Dedifferentiated amniotic fluid mesenchymal stem cell (primary cell): ENCODE measurements around the gene CHPF.

ENCODE experiments used
- DNase-seq: peaks from one replicate; pipeline ENCODE4 v3.0.0-alpha.2; 2016; ENCODE audit errors: extremely low spot score

Gene CHPF

DNA sequence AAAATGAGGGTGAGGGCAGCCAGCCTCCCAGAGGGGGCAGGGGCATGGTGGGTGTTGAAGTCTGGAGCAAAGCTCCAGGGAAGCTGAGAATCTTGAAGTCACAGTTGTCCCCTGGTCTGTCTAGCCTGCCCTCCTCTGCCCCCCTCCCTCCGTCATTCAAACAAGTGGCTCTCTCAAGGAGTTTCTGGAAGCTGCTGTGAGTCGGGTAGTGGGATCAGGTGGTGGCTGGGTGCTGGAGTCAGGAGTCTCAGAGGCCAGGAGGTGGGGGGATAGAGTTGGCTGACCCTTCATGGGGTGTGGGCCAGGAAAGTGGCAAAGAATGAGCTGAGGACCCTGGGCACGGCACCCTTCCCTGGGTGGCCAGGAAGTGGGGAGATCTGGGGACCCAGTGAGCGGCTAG lies 29.8 kb downstream of the CHPF start:
- DNase-seq, result no peak

DNA sequence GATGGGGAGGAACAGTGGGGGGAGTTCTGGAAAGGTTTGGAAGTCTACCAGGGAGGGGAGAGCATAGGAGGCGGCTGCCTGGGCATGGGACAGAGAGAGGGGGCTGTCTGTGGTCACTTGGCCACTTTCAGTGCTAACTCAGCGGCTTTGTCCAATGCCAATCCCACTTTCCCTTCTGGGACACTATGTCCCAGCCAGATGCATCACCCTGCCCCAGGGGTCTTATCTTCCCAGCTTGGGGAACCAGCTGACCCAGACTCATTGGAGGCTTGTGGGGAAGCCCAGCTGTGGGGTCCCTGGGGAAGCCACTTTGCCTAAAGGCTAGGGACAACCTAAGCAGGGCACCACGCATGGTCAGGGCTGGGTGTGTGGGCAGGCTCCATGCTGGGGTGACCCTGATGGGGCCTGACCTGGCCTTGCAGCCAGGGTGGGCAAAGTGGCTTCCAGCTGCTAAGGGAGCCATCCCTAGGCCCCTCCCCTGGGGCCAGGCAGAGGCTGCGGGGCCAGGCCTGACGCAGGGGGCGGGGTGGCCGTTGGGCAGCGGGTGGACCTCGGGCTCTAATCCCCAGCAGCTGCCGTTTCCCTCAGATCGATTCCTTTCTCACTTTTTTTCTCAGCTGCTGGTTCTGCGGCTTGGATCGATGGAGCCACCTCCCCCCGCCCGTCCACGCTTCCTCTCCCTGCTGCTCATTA lies 30.9 kb downstream of the CHPF start:
- DNase-seq, result no peak

DNA sequence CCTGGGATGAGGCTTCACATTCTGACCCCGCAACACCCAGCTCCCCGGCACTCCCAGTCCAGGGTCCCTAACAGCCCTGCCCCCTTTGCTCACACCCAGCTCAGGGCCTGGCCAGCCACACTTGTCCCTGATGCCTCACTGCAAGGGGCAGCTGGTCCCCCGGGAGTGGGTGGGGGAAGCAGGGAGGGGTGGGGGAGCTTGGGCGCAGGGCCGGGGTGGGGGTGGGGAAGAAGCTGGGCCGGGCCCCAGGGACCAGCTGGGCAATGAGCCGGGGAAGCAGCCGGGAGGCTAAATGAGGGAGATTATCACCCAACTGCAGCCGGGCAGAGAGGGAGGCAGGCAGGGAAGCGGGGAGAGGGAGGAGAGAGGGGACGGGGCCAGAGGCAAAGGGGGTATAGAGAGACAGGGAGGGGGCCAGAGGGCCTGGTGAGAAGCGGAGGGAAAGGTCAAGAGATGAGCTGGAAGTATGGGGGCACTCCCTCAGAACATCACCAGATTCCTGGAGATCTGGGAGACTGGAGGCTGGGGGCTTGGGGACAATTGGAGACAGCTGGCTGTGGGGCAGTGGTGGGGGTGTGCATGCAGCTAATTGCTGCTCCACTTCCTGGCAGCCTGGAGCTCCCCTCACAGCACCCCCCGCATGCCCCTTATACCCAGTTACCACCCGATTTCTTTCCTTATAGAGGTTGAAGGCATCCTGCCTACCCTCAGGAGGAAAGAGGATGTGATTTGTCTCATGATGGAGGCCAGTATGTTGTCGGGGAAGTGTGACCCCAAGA lies 31.9 kb downstream of the CHPF start:
- no peak for DNase-seq

DNA sequence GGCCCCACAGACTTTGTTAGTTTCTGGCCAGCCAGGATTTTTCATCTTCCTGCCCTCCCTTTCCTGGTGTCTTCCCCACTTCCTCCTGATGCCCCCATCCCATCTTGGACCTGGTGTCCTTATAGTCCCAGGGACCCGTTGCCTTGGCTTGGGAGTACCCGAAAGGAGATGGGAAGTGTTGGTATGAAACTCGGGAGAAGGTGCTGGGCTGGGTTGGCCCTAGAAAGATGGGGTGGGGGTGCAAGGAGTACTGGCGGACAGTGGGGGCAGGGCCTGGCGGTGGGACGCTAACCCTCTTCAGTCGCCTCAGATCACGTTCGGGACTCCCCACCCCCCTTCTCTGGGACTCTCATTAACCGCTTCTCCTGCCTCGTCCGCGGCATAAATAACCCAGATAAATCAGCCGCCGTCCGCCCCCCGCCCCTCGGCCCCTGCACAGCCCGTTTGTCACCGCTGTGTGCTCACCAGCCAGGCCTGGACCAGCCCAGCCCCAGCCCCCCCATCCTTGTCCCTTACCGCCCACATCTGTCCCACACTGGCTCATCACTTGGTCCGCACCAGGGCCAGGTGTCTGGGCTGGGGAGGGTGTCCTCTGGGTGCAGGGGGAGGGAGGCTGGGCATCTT lies 33.0 kb downstream of the CHPF start:
- DNase-seq, result no peak

DNA sequence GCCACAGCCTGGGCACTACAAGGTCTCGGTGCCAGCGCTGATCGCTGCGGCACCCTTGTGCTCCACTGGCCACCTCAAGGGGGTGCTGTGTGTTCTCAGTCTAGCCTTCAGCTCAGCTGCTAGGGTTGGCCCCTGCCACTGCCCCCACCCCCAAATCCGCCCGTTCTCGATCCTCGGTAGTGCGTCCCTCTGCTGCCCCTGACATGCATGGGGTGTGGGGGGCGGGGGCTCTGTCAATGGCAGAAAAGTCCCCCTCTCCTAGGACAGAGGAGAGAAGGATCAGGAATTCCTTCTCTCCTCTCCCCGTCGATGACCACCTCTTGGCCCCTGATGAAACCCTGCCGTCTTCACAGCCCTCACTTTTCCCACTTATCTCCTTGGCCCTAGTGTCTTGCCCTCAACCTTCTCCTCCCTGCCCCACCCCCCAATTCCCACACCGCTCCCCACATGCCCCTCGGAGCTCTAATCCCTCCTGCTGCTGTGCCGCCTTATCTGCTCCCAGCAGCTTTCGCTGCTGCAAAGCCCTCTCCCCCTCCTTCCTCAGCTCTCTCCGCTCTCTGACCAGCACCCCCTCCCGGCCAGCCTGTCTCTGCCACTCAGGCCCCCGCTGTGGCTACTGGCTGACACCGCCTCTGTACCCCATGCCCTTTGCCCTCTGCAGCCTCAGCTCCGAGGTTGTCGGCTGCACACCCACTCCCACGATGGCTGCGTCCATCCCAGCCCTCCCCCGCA lies 33.7 kb downstream of the CHPF start:
- DNase-seq, result peak; percentile 26

DNA sequence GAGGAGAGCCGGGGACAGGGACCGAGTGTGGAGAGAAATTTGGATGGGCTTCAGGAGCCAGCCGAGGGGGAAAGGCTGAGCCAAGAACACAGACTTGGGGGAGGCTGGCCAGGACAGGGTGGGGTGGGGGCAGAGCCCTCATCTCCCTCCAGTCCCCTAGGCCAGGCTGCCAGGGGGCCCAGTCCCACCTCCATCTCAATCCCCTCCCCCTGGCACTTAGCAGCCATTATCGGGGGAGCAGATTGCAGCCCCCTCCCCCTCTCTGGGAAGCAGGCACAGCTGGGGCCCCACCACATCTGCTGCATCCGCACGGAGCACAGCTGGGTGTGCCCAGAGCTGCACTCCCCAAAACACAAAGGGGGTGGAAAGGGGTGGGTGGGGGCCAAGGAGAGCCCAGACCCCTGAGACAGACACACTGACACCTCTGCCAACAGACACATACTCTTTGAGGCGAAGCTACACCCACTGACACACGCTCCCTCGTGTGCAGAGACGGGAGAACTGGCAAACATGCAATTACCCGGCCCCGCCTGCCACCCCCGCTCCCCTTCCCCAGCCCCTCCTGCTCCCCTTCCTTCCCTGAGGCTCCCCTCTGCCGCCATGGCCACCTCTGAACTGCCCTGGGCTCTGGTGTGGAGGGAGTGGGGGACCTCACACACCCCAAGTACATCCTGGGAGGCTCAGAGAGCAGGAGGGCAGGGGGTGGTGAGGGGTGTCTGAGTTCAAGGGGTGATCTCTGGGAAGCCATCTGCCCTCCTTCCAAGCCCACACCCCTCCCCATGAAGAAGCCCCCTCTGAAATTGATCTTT lies 34.4 kb downstream of the CHPF start:
- DNase-seq, result no peak

DNA sequence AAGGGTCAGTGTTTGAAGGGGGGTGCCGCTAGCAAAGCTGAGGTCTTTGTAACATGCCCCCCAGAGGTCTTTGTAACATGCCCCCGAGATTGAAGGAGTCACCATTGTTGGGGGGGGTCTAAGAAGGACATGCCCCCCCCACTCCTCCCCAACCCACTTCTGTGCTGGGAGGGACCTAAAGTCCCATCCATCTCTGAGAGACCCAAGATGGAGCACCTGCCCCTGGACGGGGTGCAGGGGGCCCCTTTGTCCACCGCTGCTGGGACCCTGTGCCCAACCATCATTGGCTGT lies 35.2 kb downstream of the CHPF start:
- no peak for DNase-seq

DNA sequence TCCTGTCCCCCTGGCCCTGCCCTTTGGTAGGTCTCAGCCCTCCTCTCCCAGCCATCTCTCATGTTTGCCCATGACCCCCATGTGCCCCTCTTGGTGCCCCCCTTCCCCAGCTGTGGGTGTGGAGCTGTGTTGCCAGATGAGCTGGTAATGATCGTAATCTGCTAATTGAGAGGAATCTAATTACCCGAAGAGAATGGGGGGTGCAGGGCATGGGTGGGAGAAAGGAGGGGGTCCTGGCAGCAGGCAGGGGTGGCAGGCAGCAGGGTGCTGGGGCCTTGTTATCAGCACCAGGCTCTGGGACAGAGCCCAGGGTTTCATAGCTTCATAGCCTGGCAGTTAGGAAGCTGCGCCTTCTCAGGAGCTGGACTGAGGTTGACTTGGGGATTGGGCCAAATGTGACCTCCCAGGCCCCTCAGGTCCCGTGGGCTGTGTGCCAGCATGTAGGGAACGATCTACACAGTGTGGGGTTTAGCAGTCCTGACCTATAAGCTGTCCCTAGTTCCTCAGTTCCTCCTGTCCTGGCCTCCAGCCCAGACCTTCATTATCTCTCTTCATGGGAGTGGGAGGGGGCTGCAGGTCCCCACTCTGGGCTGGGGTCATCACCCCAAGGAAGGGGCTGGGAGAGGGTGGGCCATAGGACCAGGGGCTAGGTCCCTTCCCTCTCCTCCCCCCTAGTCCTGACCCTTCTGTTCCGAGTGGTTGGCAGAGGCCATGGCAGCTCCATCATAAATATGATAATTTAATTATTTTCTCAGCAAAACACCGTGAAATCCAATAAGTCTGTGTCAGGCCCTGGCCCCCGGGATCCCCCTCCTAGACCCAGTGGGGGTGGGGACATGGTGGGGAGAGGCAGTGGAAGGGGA lies 35.8 kb downstream of the CHPF start:
- DNase-seq, result no peak

DNA sequence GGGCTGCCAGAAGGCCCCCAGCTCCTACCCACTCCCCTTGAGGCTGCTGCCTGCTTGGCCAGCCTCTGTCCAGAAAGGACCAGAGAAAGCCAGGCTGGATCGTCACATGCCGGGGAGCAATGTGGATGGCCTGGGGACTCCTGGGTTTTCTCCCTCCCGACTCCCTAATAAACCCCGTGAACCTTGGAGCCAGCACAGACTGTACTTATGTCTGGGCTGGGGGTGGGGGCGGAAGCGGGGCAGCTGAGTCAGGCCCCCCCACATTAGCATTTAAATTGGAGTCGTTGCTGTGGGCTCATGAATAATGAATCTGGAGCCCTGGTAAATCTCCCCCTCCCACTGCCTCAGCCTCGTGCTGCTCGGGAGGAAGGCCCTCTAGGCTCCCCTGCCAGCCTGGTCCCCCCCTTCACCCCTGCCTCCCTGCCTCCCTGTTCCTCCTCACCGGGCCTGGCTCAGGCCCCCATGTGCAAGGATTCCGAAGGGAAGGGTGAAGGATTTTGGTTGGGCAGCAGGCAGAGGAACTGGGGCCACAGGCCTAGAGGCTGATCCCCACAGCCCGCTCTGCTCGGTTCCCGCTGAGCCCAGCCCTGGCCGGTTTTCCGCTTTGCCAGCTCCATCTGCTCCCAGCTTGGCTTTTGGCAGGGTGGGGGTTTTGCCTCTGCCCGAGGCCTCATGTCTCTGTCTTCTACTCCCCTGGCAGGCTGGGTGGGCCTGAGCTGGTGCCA lies 36.6 kb downstream of the CHPF start:
- DNase-seq, result no peak

DNA sequence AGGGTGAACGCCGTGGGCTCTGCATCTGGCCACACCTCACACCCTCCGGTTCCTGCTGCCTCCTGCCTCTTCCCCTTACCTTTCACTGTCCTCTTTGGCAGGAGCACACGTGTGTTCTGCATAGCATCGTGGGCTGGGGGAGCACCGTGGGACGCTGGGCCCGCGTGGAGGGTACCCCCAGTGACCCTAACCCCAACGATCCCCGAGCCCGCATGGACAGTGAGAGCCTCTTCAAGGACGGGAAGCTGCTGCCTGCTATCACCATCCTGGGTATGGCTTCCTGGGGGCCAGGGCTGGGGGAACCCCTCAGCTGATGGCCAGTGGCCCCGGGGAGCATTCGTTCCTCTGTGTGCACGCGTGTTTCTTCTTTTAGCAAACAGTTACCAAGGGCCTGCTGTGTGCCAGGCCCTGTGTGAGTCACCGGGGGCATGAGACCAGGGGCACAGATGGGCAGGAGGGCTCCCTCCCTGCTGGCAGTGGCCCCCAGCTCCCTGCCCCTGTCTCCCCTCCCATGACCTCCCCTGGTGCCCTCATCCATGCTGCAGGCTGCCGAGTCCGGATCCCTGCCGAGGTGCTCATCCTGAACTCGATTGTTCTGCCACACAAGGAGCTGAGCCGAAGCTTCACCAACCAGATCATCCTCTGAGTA lies 37.3 kb downstream of the CHPF start:
- DNase-seq, result no peak

DNA sequence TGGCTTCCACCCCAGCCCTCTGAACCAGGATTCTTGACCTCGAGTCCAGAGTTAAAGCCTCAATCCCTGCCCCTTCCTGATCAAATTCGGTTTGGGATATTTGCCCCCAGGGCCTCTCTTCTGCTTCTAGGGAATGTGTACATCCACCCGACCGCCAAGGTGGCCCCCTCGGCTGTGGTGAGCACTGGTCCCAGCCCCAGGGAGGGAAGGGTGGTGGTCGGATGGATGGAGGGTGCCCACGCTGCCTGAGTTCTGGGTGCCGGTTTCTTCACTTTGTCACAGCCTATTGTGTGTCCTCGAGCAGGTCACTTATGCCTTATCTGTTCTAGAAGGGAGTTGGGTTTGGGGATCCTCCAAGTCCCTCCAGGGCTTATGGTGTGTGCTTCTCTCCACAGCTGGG lies 38.0 kb downstream of the CHPF start:
- DNase-seq, result no peak

DNA sequence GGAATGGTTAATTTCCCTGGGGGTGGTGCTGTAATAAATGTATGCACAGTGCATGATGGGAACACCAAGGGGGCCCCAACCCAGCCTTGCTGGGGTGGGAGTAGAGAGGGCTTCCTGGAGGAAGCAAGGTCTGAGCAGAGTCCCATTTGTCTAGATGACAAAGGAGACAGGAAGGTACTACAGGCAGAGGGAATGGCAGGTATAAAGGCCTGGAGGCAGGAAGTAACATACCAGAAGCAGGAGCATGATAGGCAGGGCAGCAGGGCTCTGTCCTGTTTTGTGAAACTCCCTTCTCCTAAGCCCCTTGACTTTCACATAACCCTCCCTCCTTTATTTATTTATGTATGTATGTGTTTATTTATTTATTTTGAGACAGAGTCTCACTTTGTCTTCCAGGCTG lies 41.0 kb downstream of the CHPF start:
- no peak for DNase-seq

DNA sequence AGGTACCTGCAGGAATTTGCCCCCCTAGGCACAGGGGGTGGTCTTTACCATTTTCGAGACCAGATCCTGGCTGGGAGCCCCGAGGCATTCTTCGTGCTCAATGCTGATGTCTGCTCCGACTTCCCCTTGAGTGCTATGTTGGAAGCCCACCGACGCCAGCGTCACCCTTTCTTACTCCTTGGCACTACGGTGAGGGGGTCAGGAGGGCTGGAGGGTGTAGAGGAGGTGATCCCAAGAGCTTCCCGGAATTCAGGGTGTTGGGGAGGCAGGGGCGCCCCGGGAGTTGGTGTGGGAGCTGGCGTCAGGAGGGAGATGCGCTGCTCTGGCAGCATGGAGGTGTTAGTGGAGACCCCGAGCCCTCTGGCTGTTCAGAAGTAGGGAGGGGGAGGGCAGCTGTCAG lies 41.8 kb downstream of the CHPF start:
- DNase-seq, result no peak

DNA sequence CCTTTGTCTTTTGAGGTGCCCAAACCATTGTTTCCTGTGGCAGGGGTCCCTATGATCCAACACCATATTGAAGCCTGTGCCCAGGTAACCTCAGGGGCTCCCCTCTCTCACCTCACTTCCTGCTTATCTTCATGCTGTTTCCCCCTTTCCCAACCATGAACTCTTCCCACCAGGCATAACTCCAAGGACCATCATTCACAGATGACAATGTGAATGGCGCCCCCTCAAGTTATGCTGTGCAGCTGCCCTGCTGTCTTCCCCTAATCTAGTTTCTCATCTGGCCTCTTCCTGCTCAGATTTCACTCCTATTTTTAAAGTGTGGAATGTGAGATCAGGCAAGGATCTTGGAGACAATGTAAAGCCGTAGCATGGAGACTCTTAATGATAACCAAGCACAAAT lies 43.5 kb downstream of the CHPF start:
- peak; percentile 16 for DNase-seq

DNA sequence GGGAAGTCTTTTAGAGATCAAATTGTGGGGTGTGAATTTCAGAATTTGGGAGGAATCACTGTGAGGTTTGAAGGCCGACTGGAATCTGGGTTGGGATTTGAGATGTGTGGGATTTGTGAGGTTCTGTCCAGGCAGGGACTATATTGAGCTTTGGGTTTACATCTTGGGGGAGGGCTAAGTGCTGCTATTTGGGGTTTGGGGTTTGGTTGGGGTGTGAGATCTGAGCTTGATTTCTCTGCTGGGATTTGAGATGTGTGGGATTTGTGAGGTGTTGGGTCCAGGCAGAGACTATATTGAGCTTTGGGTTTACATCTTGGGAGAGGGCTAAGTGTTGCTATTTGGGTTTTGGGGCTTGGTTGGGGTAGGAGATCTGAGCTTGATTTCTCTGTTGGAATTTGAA lies 44.1 kb downstream of the CHPF start:
- no peak for DNase-seq

DNA sequence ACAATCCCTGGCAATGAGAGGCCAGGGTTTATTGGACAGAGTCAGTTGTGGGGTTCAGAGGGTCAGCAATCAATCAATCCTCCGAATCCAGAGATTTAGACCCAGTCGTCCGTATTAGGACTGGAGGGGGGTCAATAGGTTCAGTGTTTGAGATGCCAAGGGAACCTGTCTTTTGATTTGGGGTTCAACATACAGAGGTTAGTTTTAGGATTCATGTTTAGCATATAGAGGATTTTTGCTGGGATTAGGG lies 44.6 kb downstream of the CHPF start:
- no peak for DNase-seq

DNA sequence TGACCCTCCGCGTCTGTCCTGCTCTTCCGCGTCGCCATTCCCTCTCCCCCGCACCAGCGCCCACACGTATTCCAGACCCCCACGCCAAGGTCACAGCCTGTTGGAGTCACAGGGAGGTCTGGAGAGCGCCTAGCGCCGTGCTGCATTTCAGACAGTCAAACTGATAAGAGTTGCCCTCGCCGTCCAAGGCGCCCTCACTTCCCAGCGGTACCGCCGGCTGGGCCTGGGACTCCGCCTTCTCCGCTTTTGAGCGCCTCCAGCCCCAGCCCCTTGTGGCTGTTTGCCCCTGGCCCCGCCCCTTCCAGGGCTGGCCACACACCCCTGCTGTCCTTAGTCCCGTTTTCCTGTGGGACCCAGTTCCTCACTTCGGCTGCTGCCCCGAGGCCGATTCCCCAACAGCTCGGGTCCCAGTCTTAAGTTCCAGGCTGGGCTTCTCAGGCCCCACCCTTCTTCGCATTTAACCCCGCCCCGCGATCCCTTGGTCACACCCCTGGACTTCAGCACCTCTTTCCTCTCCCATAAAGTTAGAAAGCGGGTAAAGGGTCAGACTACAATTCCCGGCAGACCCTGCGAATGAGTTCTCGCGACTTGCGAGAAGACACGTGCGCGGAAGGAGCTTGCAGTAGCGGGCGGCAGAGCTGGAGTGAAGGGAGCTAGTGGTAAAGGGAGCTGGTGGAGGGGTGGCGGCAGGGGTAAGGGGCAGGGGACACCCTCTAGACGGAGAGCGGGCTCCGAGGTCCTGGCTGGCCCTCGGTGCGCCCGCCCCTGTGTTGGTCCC lies 45.1 kb downstream of the CHPF start, which contains the start of gene GMPPA:
Gene GMPPA (plus strand): TSS at position 612 of the 778 bp plus-strand sequence. CDS start 1,085 bp downstream, outside the sequence.
- peak; percentile 99 for DNase-seq

DNA sequence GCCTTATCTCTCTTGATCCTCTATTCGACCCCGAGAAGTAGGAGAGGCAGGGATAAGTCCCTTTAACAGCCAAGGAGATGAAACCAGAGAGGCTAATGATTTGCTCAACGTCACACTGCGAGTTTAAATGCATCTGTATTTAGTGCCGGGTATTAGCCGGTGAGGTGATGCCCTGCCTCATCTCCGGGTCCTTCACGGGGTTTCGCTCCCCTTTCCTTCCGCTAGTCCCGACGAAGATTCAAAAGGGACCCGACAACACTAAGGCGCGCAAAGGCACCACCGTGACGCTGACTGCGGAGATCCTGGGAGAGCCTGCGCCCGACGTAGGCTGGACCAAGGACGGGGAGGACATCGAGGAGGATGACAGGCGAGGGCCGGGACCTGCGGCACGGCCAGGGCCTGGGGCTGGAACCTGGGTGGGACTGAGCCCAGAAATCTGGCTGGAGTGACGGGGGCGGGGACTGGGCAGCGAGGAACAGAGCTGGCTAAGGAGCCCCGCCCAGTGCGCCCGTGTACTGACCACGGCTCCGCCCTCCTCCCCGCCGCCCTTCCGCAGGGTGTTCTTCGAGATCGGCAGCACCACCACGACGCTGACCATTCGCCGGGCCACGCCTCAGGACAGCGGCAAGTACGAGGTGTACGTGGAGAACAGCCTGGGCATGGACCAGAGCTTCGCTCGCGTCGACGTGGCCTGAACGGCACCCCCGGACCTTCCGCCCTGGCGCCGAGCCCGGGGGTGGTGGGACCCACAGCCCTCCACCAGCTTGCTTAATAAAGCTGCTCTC lies 45.9 kb downstream of the CHPF start:
- DNase-seq, result peak; percentile 67
